GM21390 (cell line): ENCODE results near the gene ARHGEF17.

Experiments used
- ATAC-seq: cut with Tn5 transposase; IDR thresholded peaks from one replicate; pipeline ENCODE4 v1.9.1; 2021; ENCODE audit not compliant: unreplicated experiment

Gene ARHGEF17

GRCh38 chr11:73355109-73355508, 47.0 kb downstream of the ARHGEF17 start:
- no peak for ATAC-seq

GRCh38 chr11:73356979-73357860, 49.1 kb downstream of the ARHGEF17 start:
- ATAC-seq: no peak

- no peak for ATAC-seq
Measured at GRCh38 chr11:73358071-73358470, 50.0 kb downstream of the ARHGEF17 start.

- ATAC-seq: no peak
Measured at GRCh38 chr11:73359341-73359740, 51.3 kb downstream of the ARHGEF17 start.

GRCh38 chr11:73359930-73360742, 52.1 kb downstream of the ARHGEF17 start:
- ATAC-seq: no peak

- no peak for ATAC-seq
Measured at GRCh38 chr11:73360743-73361369, 52.8 kb downstream of the ARHGEF17 start.

GRCh38 chr11:73361953-73362776, 54.1 kb downstream of the ARHGEF17 start:
- ATAC-seq: no peak

GRCh38 chr11:73363147-73363546, 55.1 kb downstream of the ARHGEF17 start:
- no peak for ATAC-seq

GRCh38 chr11:73365352-73366264, 57.5 kb downstream of the ARHGEF17 start:
- ATAC-seq: no peak

- ATAC-seq: no peak
Measured at GRCh38 chr11:73366265-73366610, 58.2 kb downstream of the ARHGEF17 start.

GRCh38 chr11:73366953-73367352, 58.9 kb downstream of the ARHGEF17 start:
- no peak for ATAC-seq

- ATAC-seq: no peak
Measured at GRCh38 chr11:73367482-73368024, 59.5 kb downstream of the ARHGEF17 start.

GRCh38 chr11:73372375-73372993, 64.4 kb downstream of the ARHGEF17 start:
- no peak for ATAC-seq

GRCh38 chr11:73374151-73374550, 66.1 kb downstream of the ARHGEF17 start:
- no peak for ATAC-seq

GRCh38 chr11:73375830-73376159, 67.7 kb downstream of the ARHGEF17 start:
- ATAC-seq: no peak

GRCh38 chr11:73376160-73376802, 68.2 kb downstream of the ARHGEF17 start, which contains the start of gene RELT:
TSS of gene RELT (plus strand) at chr11:73376399. CDS start at chr11:73389137, 12,738 bp downstream.
- ATAC-seq: peak; percentile 78

- peak; percentile 13 for ATAC-seq
Measured at GRCh38 chr11:73376803-73377629, 68.9 kb downstream of the ARHGEF17 start.
